Sigmoid colon (tissue), 4 donors: ENCODE data around the gene CDC42SE2.

Experiments used
- CTCF ChIP-seq, 4 experiments: fragments of 450-650 bp in 3 of 4; fragments of 200-600 bp in 1 of 4; IDR thresholded peaks; one replicate each; pipeline ENCODE4 v1.5.1; 2016 to 2019; ENCODE audit warnings: antibody characterized with exemption in 4 of 4, mild to moderate bottlenecking in 3 of 4, moderate library complexity in 2 of 4
- EP300 ChIP-seq, 4 donors: sonication (generic); formaldehyde crosslinking; IDR thresholded peaks; one replicate each; pipeline ENCODE4 v1.6.1; 2017; ENCODE audit warnings: antibody characterized with exemption in 4 of 4
- POLR2A ChIP-seq, 2 donors: fragments of 450-650 bp; IDR thresholded peaks; one replicate each; pipeline ENCODE4 v1.6.1; 2016; ENCODE audit warnings: antibody characterized with exemption in 2 of 2, mild to moderate bottlenecking in 2 of 2, moderate library complexity in 2 of 2

- TF ChIP-seq CTCF (IDR thresholded peaks at IDR 0.05) = no peak
- no peak for TF ChIP-seq POLR2A (IDR thresholded peaks at IDR 0.05)
- TF ChIP-seq EP300 (IDR thresholded peaks at IDR 0.05) = no peak
These were observed 38.4 kb upstream of the CDC42SE2 start for GRCh38 chr5:131225282-131225974.
